Umbilical cord (tissue), 2 donors: ENCODE results near the gene MTREX. TPM values are rescaled to one million over a fixed set of nuclear protein-coding genes. Genes with fewer than 3 reads are reported as not detected.
A peak's percentile ranks its signal among the peaks of the same experiment; 100 is the strongest.

ENCODE experiments used
- DNase-seq: peaks from one replicate; pipeline ENCODE4 v3.0.0-alpha.2; 2015; ENCODE audit warnings: low spot score
- total RNA-seq: library from RNA; depleted of rRNA; stranded (reverse); fragments of >200 nt; gene quantifications from one replicate; pipeline ENCODE4 v1.2.3, GENCODE V29; 2014; ENCODE audit warnings: low replicate concordance; ENCODE audit not compliant: insufficient read depth

MTREX gene
- total RNA-seq, 1 donor from 2014 or later, result 109 TPM

DNA sequence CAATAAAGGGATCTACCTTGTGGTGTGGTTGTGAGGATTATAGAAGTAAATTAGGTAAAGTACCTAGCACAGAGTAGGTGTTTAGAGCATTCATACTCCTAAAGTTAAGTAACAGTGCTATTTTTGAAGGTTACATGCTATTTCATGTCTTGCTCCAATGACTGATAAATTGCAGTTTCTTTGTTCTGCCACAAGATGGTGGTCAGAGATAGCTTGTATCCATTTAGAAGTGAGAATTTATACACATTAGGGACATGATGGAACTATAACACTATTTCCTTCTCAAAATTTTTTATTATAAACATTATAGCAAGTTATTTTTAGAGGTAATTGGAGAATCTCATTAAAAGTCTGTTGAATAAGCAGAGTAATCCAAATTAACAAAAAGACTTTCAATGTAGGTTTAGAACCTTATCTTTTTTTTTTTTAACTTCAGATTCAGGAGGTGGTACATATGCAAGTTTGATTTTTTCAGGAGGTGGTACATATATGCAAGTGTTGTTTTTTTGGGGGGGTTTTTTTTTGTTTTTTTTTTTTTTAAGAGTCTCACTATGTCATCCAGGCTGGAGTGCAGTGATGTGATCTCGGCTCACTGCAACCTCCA, 17.1 kb downstream of the MTREX start:
- DNase-seq, result peak; percentile 44

DNA sequence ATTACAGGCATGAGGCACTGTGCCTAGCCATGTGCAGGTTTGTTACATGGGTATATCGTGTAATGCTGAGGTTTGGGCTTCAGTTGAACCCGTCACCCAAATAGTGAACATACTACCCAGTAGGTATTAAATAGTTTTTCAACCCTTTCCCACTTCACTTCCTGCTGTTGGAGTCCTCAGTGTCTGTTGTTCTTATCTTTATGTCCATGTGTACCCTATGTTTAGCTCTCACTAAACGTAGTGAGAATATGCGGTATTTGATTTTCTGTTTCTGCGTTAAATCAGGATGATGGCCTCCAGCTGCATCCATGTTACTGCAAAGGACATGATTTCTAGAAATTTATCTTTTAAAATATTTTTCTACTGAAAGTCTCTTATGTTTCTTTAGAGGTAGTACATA, 17.8 kb downstream of the MTREX start:
- no peak for DNase-seq

DNA sequence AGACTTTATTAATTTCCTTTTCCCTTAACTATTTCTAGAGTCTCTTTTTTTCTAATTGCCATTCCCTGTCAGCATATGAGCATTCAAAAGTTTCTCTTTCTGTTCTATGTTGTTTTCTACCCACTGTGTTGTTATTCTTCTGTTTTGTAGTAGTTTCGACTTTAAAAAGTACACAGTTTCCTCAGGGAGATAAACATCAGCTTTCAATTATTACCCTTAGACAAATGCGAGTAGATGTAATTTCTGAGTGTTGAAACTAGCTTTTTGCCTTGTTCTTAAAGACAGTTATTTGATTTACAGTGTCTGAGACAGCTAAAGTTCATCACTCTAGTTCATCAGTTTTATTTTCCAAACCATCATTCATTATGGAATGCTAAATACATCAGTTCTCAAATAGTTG, 19.5 kb downstream of the MTREX start:
- DNase-seq, result no peak

DNA sequence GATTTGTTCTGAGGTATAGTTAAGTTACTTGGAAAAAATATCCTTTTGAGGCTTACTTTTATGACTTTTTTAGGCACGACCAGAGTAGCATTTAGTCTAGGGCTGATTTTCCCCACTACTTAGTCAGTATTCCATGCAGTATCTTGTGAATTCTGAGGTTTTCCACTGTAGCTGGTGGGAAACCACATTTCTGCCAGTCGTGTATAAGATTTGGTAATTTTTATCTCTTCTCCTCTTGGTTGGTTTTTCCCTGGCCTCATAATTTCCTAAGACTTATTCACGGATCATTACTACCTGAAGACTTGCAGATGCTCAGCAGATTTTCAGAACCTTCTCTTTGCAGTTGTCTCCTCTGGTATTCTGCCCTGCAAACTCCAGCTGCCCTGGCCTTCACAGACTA, 23.5 kb downstream of the MTREX start:
- no peak for DNase-seq

DNA sequence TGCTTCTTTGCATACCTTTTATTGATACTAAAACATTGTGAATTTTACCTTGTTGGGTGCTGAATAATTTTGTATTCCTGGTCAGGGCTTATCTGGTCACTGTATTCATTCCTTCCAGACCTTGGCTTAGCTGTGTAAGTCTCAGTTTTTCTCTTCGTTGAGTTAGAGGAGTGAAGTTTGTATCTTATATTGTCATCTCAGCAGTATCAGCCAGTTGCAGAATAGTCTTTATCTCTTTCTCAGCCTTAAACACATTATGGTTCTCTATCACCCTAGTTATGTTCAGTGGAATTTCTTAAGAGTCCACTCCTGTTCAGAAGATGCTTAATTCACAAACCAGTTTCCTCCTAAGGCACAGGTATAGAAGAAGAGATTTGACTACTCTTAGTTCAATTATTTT, 25.2 kb downstream of the MTREX start:
- DNase-seq, result no peak

DNA sequence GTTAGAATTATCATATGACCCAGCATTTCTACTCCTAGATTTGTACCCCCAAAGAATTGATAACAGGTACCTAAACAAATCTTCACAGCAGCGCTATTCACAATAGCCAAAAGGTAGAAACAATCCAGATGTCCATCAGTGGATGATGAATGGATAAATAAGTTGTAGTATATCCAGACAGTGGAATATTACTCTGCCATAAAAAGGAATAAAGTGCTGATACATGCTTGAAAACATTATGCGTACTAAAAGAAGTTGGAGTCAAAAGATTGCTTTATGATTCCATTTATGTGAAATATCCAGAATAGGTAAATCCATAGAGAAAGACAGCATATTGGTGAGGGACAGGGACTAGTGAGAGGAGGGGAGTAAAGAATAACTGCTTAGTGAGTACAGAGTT, 26.0 kb downstream of the MTREX start:
- no peak for DNase-seq

DNA sequence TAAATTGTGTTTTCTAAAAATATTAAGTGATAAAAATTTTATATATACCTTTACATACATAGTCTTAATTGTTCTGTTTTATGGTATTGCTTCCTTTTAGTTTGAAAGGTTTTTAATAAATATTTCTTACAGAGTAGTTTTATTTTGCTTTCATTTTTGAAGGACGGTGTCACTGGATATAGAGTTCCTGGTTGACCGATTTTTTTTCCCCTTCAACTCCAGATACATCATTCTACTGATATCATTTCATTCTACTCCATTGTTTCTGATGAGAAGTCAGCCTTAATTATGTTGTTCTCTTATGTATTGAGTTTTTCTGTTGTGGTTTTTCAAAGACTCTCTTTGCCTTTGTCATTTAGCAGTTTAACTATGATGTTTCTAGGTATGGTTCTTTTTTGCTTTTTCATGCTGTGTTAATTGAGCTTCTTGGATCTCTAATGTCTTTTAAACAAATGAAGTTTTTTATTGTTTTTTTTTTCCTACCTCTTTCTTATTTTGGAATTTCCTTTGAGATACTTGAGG, 30.4 kb downstream of the MTREX start:
- DNase-seq, result no peak

DNA sequence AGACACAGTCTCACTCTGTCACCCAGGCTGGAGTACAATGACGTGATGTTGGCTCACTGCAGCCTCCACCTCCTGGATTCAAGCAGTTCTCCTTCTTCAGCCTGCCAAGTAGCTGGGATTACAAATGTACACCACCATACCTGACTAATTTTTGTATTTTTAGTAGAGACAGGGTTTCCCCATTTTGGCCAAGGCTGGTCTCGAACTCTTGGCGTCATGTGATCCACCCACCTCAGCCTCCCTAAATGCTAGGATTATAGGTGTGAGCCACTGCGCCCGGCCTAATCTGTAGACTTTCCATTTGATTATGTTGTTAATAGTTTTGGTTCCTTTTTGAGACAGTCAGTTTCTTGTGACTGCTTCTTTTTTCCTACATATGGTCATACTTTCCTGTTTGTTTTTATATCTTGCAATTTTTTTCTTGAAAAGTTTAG, 31.0 kb downstream of the MTREX start:
- no peak for DNase-seq

DNA sequence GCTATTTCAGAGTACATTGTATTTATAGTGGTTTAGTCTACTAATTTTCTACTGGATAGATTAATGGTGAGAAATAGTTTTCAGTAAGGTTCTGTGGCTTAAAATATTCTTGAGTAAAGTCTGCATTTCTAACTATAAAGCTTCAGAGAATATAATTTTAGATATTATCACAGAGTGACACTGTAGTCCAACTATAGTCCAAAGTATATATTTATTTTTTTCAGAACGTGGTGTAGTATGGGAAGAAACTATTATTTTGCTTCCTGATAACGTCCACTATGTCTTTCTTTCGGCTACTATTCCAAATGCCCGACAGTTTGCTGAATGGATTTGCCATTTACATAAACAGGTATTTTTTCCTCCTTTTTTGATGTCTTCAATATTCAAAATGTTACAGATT, 35.3 kb downstream of the MTREX start:
- no peak for DNase-seq

DNA sequence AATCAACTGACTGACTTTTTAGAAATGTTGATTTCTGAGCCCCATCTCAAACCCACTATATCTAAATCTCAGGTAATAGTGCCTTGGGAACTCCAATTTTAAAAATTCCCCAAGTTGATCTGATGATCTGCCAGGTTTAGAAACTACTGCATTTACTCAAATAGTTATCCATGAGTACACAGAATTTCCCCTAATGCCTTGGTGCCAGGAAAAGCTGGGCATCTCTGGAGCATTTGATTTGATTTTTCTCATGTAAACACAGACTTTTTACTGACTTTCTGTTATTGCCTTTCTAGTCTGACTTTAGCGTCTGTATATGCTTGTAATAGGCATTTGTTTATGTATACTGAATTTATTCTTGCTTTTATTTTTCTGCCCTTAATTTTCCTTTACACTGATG, 35.8 kb downstream of the MTREX start:
- DNase-seq, result no peak

DNA sequence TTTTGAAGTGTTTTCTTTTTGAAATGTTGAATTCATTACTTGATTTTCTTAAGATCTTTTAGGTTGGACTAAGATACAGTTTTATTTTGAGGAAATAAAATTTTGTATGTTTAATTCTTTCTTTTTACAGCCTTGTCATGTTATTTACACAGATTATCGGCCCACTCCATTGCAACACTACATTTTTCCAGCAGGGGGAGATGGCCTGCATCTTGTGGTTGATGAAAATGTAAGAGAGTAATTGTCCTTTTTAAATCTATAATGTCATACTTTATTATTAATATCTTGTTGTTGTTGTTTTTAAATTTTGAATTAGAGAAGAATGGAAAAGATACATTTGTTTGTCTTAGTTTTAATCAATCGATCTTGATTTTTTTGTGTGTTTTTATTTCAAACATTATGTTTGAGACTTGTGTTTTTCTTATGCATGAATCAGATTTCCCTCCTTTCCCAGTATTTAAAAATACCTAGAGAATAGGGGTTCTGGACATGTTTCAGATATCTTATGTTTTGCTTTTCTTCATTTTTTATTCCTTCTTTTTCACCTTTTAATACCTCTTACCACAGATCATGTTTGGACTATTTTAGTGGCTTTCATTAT, 36.7 kb downstream of the MTREX start:
- peak; percentile 60 for DNase-seq

DNA sequence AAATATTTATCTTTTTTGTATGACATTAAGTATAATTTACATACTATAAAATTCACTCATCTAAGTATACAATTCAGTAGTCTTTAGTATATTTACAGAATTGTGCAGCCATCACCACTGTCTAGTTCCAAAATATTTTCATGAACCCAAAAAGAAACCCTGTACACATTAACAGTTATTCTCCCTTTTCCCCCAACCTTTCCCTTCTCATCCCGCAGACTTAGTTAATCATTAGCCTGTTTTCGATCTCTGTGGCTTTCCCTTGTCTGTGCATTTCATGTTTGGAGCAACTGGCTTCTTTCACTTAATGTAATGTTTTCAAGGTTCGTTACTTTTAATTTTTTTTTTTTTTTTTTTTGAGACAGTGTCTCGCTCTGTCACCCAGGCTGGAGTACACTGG, 37.5 kb downstream of the MTREX start:
- no peak for DNase-seq

DNA sequence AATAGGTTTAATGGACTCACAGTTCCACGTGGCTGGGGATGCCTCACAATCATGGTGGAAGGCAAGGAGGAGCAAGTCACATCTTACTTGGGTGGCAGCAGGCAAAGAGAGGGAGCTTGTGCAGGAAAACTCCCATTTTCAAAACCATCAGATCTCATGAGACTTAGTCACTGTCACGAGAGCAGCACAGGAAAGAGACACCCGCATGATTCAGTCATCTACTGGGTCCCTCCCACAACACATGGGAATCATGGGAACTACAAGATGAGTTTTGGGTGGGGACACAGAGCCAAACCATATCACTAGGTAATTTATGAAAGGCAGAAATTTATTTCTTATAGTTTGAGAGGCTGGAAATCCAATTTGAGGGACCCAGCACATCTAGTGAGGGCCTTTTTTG, 40.0 kb downstream of the MTREX start:
- DNase-seq, result no peak

DNA sequence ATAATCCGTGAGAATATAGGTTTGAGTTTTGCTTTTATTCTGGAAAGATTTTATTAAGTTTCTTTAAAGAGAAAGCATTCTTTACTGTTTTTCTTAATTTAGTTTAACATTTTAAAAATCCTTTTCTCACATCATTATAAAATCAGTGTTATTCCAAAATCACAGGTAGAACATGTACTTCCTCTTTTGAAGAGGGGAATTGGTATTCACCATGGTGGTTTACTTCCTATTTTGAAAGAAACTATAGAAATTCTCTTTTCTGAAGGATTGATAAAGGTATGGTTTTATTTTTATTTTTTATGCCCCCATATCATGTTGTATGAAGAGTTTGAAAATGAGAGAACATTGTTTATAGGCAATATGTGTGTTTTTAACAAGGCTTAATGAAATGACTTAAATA, 43.0 kb downstream of the MTREX start:
- no peak for DNase-seq

DNA sequence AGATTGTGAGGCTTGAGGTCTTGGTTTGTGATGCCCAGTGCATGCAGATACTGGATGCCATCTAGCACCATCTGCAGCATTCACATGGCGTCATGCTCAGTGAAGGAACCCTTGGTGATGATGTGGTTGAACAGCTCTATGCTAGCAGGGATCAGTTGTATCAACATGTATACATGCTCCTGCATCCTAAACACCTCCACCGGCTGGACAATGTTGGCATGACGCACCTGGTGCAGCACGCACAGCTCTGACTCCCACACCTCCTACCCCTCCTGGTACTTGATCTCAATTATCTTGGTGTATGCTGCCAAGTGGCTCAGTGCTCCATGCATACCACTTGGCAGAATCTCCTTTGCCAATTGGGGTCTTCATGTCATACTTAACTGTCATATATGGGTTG, 49.1 kb downstream of the MTREX start:
- no peak for DNase-seq

DNA sequence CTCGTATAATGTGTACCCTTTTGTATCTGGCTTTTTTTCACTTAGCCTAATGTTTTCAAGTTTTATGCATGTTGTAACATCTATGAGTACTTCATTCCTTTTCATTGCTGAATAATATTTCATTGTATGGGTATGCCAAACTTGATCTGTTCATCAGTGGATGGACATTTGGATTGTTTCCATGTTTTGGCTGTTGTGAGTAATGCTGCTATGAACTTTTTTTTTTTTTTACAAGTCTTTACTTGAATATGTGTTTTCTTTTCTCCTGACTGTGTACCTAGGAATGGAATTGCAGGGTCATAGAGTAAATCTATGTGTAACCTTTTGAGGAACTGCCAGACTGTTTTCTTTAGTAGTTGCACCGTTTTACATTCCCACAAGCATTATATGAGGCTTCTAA, 52.4 kb downstream of the MTREX start:
- no peak for DNase-seq

DNA sequence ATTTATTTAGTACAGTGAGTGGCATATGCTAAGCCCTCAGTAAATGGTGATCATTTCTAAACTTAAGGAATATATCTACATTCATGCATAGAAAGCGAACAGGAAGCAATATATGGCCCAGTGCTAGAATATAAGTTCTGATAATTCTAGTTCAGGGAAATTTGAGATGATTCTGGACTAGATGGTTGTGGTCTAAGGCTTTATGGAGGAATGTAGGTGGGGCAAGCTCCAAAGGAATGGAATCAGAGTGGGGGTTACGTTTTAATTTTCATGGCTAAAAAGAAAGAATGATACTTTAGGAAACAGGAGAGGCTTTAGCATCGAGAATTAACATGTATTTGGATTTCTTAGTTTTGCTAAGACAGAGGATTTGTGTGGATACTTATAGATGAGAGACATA, 56.1 kb downstream of the MTREX start:
- no peak for DNase-seq

DNA sequence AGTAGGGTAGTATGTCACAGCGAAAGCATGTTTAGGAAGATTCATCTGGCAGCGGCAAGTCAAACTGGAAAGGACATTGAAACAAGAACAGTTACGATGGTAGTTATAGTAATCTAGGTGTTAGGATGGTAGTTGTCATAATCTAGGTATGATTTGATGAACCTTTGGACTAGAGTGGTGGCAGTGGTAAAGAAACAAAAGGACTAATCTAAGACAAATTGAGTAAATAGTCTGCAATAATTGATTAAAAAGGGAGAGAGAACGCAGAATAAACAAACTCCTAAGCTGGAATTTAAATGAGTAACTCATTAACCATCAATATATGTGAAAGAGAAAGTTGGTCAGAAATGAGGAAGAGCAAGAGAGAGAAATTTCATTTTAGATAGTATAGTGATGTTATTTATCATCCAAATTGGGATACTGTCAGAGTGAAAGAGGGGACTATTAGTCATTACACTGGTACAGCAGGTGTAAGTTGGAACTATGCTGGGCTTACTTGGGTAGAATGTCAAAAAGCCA, 56.8 kb downstream of the MTREX start:
- DNase-seq, result no peak

DNA sequence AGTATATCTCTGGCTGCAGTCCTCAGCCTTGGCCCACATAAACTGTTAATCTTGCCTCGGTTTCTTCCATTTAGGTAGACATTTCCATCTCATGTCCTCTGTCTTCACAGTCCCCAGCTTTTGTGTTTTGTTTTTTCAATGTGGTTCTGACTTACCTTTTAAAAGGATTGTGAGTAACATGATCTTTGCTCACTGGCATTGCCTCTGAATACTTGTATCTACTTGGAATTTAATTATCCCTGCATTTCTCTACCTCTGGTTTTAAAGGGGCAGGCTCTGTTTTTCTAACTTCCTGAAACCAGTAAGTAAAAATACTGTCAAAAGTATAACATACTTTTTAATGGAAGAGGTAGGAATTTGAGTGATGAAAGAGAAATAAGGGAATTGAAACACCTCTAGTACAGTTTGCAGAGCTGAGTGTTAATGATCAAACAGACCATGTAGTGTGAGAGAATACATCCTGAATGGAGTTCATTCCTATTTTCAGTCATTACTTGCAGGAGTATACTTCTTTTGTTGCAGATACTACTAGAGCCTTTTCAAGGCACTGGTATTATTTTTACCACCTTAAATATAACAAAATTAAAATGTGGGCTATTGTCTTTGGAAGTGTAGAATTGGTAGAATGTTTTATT, 62.6 kb downstream of the MTREX start:
- no peak for DNase-seq

DNA sequence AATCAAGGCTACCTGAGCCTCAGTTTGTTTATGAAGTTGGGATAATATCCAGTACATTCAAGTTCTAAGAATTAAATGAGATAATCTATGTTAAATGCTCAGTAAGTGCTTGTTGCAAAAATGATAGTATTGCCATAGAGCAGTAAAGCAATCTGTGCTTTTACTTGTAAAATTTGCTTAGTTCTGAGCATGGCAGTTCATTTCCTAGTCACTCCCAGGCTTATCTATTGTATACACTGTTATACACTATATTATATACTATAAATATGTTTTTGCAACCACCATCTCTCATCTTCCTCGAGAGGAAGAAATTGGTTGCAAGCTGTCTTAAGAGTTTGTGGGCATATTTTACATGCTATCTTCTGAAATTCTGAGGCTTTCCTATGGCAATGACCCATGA, 63.4 kb downstream of the MTREX start:
- no peak for DNase-seq

DNA sequence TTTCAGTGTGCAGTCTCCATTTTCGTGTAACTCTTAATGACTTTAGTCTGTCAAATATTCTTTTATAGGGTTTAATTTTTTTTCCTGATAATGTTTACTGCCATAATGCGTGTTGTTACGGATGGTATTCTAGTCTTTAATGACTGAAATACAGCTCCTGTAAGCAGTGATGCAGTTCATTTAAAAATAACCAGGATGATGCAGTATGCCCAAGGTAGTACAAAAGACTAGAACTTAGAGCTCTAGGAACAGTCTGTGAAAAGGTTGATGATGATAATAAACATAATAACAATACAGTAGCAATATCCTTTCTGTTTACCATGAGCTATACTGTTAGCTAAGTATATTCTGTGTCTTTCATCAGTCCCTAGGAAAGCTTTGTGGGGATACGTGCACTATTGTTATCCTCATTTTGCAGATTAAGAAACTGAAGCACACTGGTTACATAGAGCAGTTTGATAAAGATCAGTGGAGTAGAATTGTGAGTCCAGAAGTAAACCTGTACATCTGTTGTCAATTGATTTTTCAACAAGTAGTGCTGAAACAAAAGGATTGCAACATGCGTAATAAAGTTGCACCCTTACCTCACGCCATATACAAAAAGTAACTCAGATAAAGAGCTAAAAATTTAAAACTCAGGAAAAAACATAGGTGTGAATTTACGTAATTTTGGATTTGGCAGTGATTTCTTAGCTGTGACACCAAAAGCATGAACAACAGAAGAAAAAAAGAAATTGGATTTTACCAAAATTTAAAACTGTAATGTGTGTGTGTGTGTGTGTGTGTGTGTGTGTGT, 64.5 kb downstream of the MTREX start:
- no peak for DNase-seq

DNA sequence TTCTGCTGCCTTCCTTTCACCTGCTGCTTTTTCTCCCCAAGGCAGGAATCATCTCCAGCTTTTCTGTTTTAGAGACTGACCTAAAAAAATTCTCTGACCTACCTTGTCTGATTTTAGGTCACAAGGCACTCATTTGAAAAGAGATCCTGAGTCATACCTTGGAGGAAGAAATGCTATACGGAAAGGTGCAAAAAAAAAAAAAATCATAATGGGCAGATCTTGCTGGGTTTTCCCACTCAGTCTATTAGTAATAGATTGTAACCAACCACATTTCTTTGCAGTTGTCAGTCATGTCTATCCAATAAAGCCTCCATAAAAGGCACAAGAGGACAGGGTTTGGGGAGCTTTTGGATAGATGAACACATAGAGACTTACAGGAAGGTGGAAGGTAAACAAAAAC, 70.0 kb downstream of the MTREX start:
- DNase-seq, result no peak
